K562 (cell line): ENCODE measurements around the gene TP53BP1. TPM values are rescaled to one million over a fixed set of nuclear protein-coding genes. Genes with fewer than 3 reads are reported as not detected.

Experiments used
- CBFA2T3 ChIP-seq: fragments of 450-650 bp; IDR thresholded peaks from 2 replicates; pipeline ENCODE4 v1.6.1; 2017
- CHD2 ChIP-seq: IDR thresholded peaks from 2 replicates; pipeline ENCODE4 v1.6.1; 2011; ENCODE audit warnings: low read depth, low read length
- ETS1 ChIP-seq: conservative IDR thresholded peaks from 2 replicates; pipeline ENCODE4 v1.6.1; 2011; ENCODE audit warnings: low read depth, mild to moderate bottlenecking, low read length; ENCODE audit not compliant: control insufficient read depth
- HOXB6 ChIP-seq: fragments of 250-450 bp; sonication (Bioruptor Pico); IDR thresholded peaks from 2 replicates; pipeline ENCODE4 v1.5.1; 2022; ENCODE audit warnings: mild to moderate bottlenecking, borderline replicate concordance
- KLF16 ChIP-seq: IDR thresholded peaks from 2 replicates; pipeline ENCODE4 v1.6.1; 2016; ENCODE audit warnings: antibody characterized with exemption
- VEZF1 ChIP-seq: fragments of 200-800 bp; sonication (Bioruptor generic); IDR thresholded peaks from 2 replicates; pipeline ENCODE4 v1.6.1; 2017; ENCODE audit warnings: missing genetic modification characterization, missing compliant biosample characterization
- polyA plus RNA-seq, 8 experiments: library from polyadenylated mRNA; depleted of rRNA in 4 of 8; stranded (reverse) in 5 of 8; unstranded in 3 of 8; fragments of >200 nt; fragmentation: Nextera tagmentation in 2 of 8; fragmentation: Illumina TruSeq in 1 of 8; extraction: Ambion mirVana in 2 of 8; extraction: Trizol in 1 of 8; gene quantifications; 2 replicates each; pipeline versions ENCODE4 v1.2.1 to v1.2.3, GENCODE V29; 2011 to 2014; ENCODE audit warnings: inconsistent platforms in 1 of 8, missing spikeins in 1 of 8
- total RNA-seq, 7 experiments: library from RNA; depleted of rRNA in 6 of 7; stranded (reverse); fragments of >200 nt in 6 of 7; fragmentation: Illumina TruSeq in 2 of 7; extraction: Trizol in 2 of 7; gene quantifications; 2 replicates each; pipeline versions ENCODE4 v1.2.1 to v1.2.3, GENCODE V29; 2011 to 2021; ENCODE audit warnings: low replicate concordance in 1 of 7
- TF ChIP-seq, protein P1 (sequence below): fragments of 200-800 bp; sonication (Bioruptor generic); IDR thresholded peaks from 2 replicates; pipeline ENCODE4 v1.6.1; 2016; ENCODE audit warnings: missing genetic modification characterization, missing compliant biosample characterization

The TP53BP1 gene
- total and polyA plus RNA-seq, 9 of the 15 experiments (the other 6 are each of a cell fraction or from before 2014, with no cell fraction given) = 5.7 to 63.3 (median 30.9) TPM

- peak; percentile 44 for TF ChIP-seq CBFA2T3
- peak; percentile 27; the same call in 1 of the 2 replicates for TF ChIP-seq CHD2
- TF ChIP-seq VEZF1 = peak; percentile 83
- TF ChIP-seq KLF16 = no peak
- no peak for TF ChIP-seq HOXB6 (CRISPR knock-in tag)
- TF ChIP-seq ETS1 = 0 out of 2 replicates have a peak, but pooled peaks have one; percentile 9
- TF ChIP-seq, protein P1, sequence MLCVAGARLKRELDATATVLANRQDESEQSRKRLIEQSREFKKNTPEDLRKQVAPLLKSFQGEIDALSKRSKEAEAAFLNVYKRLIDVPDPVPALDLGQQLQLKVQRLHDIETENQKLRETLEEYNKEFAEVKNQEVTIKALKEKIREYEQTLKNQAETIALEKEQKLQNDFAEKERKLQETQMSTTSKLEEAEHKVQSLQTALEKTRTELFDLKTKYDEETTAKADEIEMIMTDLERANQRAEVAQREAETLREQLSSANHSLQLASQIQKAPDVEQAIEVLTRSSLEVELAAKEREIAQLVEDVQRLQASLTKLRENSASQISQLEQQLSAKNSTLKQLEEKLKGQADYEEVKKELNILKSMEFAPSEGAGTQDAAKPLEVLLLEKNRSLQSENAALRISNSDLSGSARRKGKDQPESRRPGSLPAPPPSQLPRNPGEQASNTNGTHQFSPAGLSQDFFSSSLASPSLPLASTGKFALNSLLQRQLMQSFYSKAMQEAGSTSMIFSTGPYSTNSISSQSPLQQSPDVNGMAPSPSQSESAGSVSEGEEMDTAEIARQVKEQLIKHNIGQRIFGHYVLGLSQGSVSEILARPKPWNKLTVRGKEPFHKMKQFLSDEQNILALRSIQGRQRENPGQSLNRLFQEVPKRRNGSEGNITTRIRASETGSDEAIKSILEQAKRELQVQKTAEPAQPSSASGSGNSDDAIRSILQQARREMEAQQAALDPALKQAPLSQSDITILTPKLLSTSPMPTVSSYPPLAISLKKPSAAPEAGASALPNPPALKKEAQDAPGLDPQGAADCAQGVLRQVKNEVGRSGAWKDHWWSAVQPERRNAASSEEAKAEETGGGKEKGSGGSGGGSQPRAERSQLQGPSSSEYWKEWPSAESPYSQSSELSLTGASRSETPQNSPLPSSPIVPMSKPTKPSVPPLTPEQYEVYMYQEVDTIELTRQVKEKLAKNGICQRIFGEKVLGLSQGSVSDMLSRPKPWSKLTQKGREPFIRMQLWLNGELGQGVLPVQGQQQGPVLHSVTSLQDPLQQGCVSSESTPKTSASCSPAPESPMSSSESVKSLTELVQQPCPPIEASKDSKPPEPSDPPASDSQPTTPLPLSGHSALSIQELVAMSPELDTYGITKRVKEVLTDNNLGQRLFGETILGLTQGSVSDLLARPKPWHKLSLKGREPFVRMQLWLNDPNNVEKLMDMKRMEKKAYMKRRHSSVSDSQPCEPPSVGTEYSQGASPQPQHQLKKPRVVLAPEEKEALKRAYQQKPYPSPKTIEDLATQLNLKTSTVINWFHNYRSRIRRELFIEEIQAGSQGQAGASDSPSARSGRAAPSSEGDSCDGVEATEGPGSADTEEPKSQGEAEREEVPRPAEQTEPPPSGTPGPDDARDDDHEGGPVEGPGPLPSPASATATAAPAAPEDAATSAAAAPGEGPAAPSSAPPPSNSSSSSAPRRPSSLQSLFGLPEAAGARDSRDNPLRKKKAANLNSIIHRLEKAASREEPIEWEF (CRISPR knock-in tag) = no peak
These were observed 25.3 kb upstream of the TP53BP1 start (continued) for GRCh38 chr15:43518197-43518761.
